Stimulated activated CD4-positive, alpha-beta T cell treated with anti-CD3 and anti-CD28 coated beads, Interleukin-4, amount 100 ng/mL, for 48 hours (primary cell): Measurements from ENCODE around the gene OPTC.
A peak's percentile ranks its signal among the peaks of the same experiment; 100 is the strongest.

Experiments used
- DNase-seq, 2 donors: peaks; one replicate each; pipeline ENCODE4 v3.0.0-alpha.2; 2020; ENCODE audit warnings: low read depth in 2 of 2

OPTC gene

DNA sequence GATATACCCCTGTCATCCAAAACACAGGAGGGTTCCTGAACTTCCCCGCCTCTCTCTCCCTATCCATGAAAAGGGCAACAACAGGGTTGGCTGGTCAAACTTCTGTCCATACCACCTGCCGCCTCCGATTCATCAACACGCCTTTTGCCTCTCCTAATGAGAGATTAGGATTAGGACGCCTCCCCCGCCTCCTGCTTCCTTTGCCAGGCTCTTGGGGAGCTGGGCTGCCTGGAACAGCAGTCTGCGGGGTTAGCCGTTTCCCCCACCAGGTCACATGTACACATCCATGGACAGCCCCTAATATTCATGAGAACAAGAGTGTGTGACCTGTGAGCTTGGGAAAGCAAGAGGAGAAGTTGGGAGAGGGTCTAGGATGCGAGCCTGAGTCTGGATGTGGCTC, 2.3 kb upstream of the OPTC start:
- no peak for DNase-seq

GRCh38 chr1:203492082-203492747, 1.7 kb upstream of the OPTC start:
- DNase-seq = no peak

DNA sequence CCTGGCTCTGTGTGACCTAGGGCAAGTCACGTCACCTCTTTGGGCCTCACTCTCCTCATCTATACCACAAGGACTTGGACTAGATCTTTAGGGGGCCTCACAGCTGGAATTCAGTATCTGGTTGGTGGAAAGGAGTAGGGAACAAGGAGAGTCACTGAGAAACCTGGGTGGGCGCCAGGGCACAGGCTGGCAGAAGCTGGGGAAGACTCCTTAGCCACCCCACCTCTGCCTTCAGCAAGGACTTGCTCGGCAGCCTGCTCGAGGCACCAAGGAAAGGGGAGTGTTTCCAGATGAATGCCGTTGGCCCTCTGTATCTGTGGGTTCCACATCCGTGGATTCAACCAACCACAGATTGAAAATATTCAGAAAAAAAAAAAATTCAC, 1.2 kb upstream of the OPTC start:
- DNase-seq = no peak

DNA sequence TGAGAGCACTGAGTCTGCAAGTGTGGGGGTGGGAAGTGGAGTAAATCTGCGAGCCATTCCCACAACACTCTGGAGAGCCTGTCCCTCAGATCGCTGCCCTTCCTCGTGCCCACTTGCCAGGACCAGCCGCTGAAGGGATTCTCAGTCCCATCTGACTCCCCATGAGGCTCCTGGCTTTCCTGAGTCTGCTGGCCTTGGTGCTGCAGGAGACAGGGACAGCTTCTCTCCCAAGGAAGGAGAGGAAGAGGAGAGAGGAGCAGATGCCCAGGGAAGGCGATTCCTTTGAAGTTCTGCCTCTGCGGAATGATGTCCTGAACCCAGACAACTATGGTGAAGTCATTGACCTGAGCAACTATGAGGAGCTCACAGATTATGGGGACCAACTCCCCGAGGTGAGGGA, 1.9 kb downstream of the OPTC start:
- DNase-seq = no peak

DNA sequence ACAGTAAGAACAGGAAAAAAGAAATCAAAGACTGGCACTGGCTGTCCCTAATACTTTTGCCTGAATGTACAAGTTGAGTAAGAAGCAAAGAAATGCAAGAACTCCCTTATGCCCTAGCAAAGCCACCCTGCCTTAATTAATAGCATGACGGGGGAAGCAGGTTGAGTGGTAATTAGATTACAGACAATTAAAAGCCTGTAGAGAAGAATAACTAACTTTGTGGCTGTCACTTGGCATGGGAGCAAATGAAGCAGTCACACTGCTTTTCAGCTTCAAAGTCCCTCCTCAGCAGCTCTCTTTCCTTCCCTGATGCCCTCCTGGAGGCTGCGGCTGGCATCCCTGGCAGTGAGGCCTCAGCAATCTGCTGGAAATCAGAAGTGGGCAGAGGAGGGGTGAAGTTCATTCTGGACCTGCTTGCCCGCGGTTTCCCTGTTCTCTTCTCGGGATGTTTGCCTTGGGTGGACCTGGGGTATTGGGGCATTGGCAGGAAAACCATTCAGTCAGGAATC, 3.4 kb downstream of the OPTC start:
- DNase-seq = no peak

- no peak for DNase-seq
These were observed 5.8 kb downstream of the OPTC start for GRCh38 chr1:203499643-203500278.

- no peak for DNase-seq
These were observed 6.3 kb downstream of the OPTC start for GRCh38 chr1:203500279-203500678.

DNA sequence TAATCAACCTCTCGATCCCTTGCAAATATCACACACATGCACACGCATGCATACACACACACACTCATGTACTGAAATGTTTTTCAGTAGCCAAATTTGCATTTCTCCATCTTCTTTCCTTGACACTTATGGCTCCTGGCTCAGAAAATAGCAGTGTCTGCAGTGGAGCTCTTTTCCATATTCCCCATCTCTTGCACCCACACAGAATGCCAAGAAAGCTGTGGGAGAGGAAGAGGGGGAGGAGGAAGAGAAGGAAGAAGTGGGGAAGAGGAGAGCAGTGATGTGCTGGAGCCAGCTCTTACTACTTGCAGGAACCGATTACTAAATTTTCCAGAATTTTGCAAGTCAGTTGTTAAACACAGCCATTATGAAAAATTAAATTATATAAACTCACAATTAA, 9.9 kb downstream of the OPTC start:
- DNase-seq = no peak

GRCh38 chr1:203504400-203505250, 10.7 kb downstream of the OPTC start:
- peak; percentile 68 to 76 for DNase-seq

GRCh38 chr1:203505526-203506204, 11.7 kb downstream of the OPTC start:
- no peak for DNase-seq

GRCh38 chr1:203506858-203507626, 13.1 kb downstream of the OPTC start:
- DNase-seq = no peak

DNA sequence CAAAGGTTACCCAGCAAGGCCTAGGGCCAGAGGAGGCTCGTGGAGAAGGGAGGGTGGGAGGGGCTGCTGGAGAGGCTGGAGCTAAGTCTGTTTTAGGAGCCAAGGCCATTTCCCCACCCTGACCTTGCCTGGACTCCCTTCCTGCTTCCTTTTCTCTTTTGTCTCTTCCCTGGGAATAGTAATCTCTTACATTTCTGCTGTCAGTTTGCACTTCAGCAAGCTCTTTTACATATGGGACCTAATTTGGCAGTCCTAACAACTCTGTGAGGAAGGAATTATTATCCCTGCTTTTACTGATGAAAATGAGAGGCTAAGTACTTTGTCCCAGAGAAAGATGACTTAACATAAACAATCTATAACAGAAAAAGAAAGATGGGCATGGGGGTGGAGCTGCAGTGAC, 13.8 kb downstream of the OPTC start:
- no peak for DNase-seq

DNA sequence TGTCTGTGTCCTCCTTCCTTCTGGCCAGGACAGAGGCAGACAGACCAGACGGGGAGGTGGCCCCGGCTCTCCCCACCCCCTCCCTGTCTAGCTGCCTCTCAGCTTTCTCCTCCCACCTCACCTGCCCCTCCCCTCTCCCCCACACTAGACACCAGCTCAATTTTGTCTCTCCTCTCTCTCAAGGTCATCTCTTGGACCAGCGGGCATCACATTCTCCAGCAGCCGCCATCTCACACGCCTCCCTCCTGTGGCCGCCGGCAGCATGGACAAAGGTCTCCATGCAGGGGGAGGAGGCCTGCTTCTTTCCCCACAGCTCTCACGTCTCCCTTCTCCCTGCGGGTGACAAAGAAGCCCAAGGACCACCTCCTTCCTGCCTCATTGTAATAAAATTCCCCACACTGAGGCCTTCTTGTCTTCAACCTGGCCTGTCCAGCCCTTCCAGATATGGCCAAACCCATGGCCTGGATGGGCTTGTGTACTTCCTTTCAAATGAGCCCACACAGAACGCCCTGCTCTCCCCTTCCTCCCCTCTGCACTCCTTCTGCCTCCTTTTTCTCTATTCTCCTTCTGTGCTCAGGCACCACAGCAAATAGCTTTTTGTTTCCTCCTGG, 14.6 kb downstream of the OPTC start:
- no peak for DNase-seq

DNA sequence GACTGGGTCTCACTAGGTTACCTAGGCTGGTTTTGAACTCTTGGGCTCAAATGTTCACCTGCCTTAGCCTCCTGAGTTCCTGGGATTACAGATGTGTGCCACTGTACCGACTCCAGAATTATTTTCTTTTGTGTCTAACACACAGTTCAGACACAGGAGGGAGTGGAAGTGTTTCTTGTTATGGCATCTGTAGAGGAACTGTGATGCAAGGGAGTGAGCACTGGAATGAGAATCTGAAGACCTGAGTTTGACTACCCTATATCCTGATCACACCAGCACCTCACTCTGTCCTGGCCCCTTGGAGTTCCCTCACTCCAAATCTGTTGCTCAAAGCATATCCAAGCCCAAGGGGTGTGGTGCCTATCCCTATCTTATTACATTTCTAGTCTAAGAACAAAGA, 15.2 kb downstream of the OPTC start:
- DNase-seq = no peak

DNA sequence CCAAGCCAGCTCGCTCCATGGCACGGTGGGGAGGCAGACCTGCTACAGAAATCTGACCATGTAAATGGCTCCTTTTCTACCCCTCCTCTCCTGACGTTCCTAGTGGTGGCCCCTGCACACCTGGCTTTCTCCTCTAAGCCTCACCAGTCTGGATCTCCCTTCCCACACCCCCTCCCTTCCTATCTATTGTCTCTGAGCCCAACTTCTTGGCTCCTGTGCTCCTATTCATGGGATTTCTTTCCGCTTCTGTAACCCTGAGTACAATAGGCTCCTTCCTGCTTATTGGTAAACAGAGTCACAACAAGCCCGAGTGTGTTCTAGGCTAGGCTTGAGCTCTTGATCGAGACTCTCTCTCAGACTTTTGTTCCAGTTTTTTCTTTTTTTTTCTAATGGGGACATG, 17.6 kb downstream of the OPTC start:
- DNase-seq = no peak

DNA sequence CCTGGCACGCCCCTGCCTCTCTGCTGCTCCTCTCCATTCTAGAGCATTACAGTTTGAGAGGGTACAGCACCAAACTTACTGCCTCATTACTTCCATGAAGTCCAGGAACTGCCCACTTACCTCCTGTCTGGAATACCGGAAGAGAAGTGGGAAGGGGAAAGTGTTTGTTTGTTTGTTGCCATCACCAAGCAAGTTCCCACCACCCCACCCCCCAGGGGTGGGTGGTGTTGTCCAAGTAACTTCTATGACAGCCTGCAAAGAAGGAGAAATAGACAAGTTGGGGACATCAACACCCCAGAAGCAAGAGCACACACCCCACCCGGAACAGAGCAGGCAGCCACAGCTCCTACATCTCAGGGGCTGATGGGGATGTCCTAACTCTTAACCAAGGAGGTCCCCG, 18.0 kb downstream of the OPTC start:
- no peak for DNase-seq

- DNase-seq = no peak
These were observed 18.5 kb downstream of the OPTC start for GRCh38 chr1:203512517-203512847.

GRCh38 chr1:203512848-203513584, 19.1 kb downstream of the OPTC start:
- peak; percentile 32 to 47 for DNase-seq

DNA sequence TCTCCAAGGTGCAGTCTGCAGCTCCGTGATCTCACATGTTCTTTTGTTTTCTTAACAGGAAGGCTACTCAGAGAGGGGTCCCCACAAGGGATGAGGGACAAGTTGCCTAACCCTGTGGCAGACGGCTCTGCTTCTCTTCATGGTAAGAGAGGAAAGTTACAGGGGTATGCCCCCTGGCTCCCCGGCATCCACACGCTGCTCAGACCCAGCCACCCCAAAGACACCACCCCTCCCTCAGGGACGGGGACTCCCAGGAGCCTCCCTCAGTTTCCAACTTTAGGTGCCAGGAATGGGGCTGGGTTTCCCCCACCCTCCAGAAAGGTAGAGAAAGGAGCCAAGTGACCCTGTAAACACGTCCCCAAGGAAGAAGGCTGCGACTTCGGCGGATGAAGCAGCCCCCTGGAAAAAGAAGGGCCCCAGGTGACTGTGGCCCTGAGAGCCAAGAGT, 19.7 kb downstream of the OPTC start:
- DNase-seq = no peak

DNA sequence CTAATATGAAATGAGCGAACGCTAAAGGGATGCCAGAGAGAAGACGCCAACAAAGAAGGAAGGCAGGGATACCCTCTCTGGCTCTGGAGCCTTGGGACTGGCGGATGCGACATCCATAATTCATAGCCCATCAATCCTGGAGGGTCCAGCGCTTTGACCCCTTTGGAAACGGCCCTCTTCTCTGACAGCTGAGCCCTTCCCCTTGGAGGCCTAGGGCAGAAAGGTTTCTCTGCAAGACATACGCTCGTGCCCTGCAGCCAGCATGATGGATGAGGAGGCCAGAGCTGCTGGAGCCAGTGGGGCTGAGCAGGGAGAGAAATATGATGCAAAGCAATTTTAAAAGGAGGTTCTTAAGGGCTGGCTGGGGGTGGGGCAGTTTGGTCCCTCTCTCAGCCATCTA, 22.2 kb downstream of the OPTC start:
- DNase-seq = no peak
